Esophagus mucosa (tissue), 1 donor: ENCODE measurements around the gene KATNAL2. TPM values are rescaled to one million over a fixed set of nuclear protein-coding genes. Genes with fewer than 3 reads are reported as not detected.
A peak's percentile ranks its signal among the peaks of the same experiment; 100 is the strongest.
"Not testable (repeated sequence)": the region's sequence is repeated elsewhere in the genome, so short reads cannot be mapped to it uniquely, and the experiment has no call there.

Experiments used
- ATAC-seq: fragments of 200-7000 bp; cut with Tn5 transposase; one replicate; pipeline ENCODE4 v1.9.1; 2020
- total RNA-seq: library from RNA; stranded (reverse); gene quantifications from one replicate; pipeline ENCODE4 v1.2.4, GENCODE V29; 2023
- donor health status: DM: yes; HTN: yes; CAD: no.

KATNAL2 gene
- total RNA-seq, 1 donor from 2014 or later, result 1.1 TPM

GRCh38 chr18:47034591-47034990, 117.2 kb downstream of the KATNAL2 start:
- not testable (repeated sequence) for ATAC-seq

GRCh38 chr18:47035156-47035671, 117.8 kb downstream of the KATNAL2 start, which contains the start of gene ELOA2:
Gene ELOA2, minus strand, starts transcription at chr18:47035621. Its CDS starts 357 bp downstream, at chr18:47035264.
- no peak for ATAC-seq

- ATAC-seq, result no peak
These were observed 119.0 kb downstream of the KATNAL2 start for GRCh38 chr18:47036298-47036874.

- no peak for ATAC-seq
These were observed 119.7 kb downstream of the KATNAL2 start for GRCh38 chr18:47036927-47037578.

GRCh38 chr18:47040982-47041381, 123.6 kb downstream of the KATNAL2 start:
- no peak for ATAC-seq

GRCh38 chr18:47050468-47050867, 133.1 kb downstream of the KATNAL2 start:
- ATAC-seq, result no peak

- no peak for ATAC-seq
These were observed 137.0 kb downstream of the KATNAL2 start for GRCh38 chr18:47054369-47054768.

GRCh38 chr18:47062471-47062870, 145.1 kb downstream of the KATNAL2 start:
- ATAC-seq, result no peak

GRCh38 chr18:47063096-47063495, 145.7 kb downstream of the KATNAL2 start:
- ATAC-seq, result no peak

- no peak for ATAC-seq
These were observed 150.2 kb downstream of the KATNAL2 start for GRCh38 chr18:47067648-47068047.

- peak; percentile 60 for ATAC-seq
These were observed 157.9 kb downstream of the KATNAL2 start for GRCh38 chr18:47075098-47075883.

GRCh38 chr18:47077111-47077510, 159.7 kb downstream of the KATNAL2 start:
- ATAC-seq, result no peak

GRCh38 chr18:47080872-47081271, 163.5 kb downstream of the KATNAL2 start:
- no peak for ATAC-seq

- no peak for ATAC-seq
These were observed 164.2 kb downstream of the KATNAL2 start for GRCh38 chr18:47081578-47081977.

GRCh38 chr18:47087676-47088075, 170.3 kb downstream of the KATNAL2 start:
- ATAC-seq, result no peak

GRCh38 chr18:47095810-47096209, 178.4 kb downstream of the KATNAL2 start:
- ATAC-seq, result no peak

- ATAC-seq, result peak; percentile 78
These were observed 182.9 kb downstream of the KATNAL2 start for GRCh38 chr18:47100212-47100831.

GRCh38 chr18:47108373-47108772, 191.0 kb downstream of the KATNAL2 start:
- no peak for ATAC-seq

GRCh38 chr18:47108998-47109405, 191.6 kb downstream of the KATNAL2 start:
- ATAC-seq, result no peak

GRCh38 chr18:47109720-47110119, 192.3 kb downstream of the KATNAL2 start:
- ATAC-seq, result no peak

GRCh38 chr18:47110492-47111274, 193.3 kb downstream of the KATNAL2 start:
- ATAC-seq, result no peak
